K562 treated with DMSO at 1 percent for 48 hours (cell line): Measurements from ENCODE around the gene RAB12. TPM values are rescaled to one million over a fixed set of nuclear protein-coding genes. Genes with fewer than 3 reads are reported as not detected.

Source experiments
- total RNA-seq: library from RNA; unstranded; fragments of 300-600 nt; gene quantifications from 2 replicates; pipeline ENCODE4 v1.2.3, GENCODE V29; 2022; ENCODE audit warnings: low replicate concordance; ENCODE audit errors: extremely low read depth

Gene RAB12, protein sequence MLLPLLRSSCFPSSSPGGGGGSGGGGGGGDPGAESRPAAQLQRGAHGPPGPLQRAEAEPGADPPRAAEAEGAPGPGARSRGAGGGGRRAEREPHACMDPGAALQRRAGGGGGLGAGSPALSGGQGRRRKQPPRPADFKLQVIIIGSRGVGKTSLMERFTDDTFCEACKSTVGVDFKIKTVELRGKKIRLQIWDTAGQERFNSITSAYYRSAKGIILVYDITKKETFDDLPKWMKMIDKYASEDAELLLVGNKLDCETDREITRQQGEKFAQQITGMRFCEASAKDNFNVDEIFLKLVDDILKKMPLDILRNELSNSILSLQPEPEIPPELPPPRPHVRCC
- not detected in 2 replicates for total RNA-seq

DNA sequence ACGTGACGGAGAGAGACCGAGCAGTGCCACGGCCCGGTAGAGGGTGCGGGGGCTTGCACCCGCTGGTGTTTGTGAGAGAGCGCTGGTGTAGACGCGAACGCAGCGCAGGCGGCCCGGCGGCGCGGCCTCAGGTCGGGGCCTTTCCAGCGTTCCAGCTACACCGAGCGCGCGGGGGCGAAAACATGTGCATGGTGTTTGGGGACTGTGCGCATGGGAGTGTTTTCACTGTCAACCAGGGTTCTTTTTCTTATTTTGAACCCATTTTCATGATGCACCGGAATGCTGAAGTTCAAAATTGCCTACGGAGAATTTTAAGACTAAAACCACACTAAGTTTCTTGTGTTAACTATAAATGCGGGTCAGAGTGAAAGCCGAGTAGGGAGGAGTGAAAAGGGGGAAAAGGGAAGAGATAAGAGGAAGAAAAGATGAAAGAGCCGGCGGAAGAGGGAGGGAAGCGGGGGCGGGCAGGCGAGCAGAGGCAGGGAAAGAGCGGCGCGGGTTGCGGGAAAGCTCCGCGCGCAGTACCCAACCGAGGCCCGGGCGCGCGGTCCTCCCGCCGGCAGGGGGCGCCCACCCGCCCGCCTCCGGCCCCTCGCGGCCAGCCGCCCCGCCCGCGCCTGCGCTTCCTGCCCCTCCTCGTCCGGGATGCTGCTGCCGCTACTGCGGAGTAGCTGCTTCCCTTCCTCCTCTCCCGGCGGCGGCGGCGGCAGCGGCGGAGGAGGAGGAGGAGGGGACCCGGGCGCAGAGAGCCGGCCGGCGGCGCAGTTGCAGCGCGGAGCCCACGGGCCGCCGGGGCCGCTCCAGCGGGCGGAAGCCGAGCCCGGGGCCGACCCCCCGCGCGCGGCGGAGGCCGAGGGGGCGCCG, at the start of gene RAB12:
Gene RAB12, plus strand, starts transcription at position 643 of the 864 bp plus-strand sequence. Its CDS starts 3 bp downstream, at position 646.

Other genes with a start within 250 kb of the RAB12 start
- not detected in 2 replicates for gene MTCL1, start 96.1 kb downstream of the RAB12 start, total RNA-seq